Activated CD4-positive, alpha-beta T cell treated with anti-CD3 and anti-CD28 coated beads, Interleukin-2, amount 10 ng/mL, durations not matched to agents 24 days and 14 days (primary cell): Measurements from ENCODE around the gene C11orf68. TPM values are rescaled to one million over a fixed set of nuclear protein-coding genes. Genes with fewer than 3 reads are reported as not detected.
A peak's percentile ranks its signal among the peaks of the same experiment; 100 is the strongest.

Experiments
- DNase-seq: peaks from one replicate; pipeline ENCODE4 v3.0.0; 2022
- H3K27ac Mint-ChIP-seq: one replicate; pipeline ENCODE4 v1.8.0; 2022; ENCODE audit warnings: mild to moderate bottlenecking, mixed read lengths
- H3K27me3 Mint-ChIP-seq: one replicate; pipeline ENCODE4 v1.8.0; 2022; ENCODE audit warnings: mixed read lengths
- H3K36me3 Mint-ChIP-seq: one replicate; pipeline ENCODE4 v1.8.0; 2022; ENCODE audit warnings: low read depth, mild to moderate bottlenecking, mixed read lengths
- H3K4me1 Mint-ChIP-seq: one replicate; pipeline ENCODE4 v1.8.0; 2021; ENCODE audit warnings: mixed read lengths
- H3K4me3 Mint-ChIP-seq: one replicate; pipeline ENCODE4 v1.8.0; 2022; ENCODE audit warnings: mild to moderate bottlenecking, moderate library complexity, mixed read lengths
- H3K9me3 Mint-ChIP-seq: one replicate; pipeline ENCODE4 v1.8.0; 2021; ENCODE audit warnings: mixed read lengths
- intact Hi-C: fragments of 100-400 bp; cut with micrococcal nuclease; formaldehyde crosslinking; loops from one replicate; pipeline ENCODE4 v1.15.1; 2023
- total RNA-seq: library from RNA; stranded (reverse); gene quantifications from 2 replicates; pipeline ENCODE4 v1.2.3, GENCODE V29; 2022

C11orf68 gene
- total RNA-seq, 1 donor from 2014 or later: 21.1 TPM

GRCh38 chr11:65886826-65887722, 31.8 kb downstream of the C11orf68 start:
- Mint-ChIP-seq H3K27me3 (no peaks in the 10 kb centered on the region), H3K27ac (peak overlapping the region; percentile 98), H3K4me1 (peaks cover 40% of the 10 kb centered on the region), H3K9me3 (no peaks in the 10 kb centered on the region), H3K36me3 (peaks cover 32% of the 10 kb centered on the region), H3K4me3 (peak overlapping the region; percentile 95)
- intact Hi-C loops: no loop called here
- no peak for DNase-seq

- DNase-seq: no peak
- Mint-ChIP-seq H3K27ac (no peak overlapping the region), H3K9me3 (no peaks in the 10 kb centered on the region), H3K27me3 (no peaks in the 10 kb centered on the region), H3K4me1 (peaks cover 42% of the 10 kb centered on the region), H3K36me3 (peaks cover 28% of the 10 kb centered on the region), H3K4me3 (peak overlapping the region; percentile 95)
- intact Hi-C loops: no loop called here
These were observed 32.9 kb downstream of the C11orf68 start for GRCh38 chr11:65885808-65886536.

GRCh38 chr11:65885231-65885630, 33.6 kb downstream of the C11orf68 start:
- intact Hi-C loops: no loop called here
- DNase-seq: no peak

DNA sequence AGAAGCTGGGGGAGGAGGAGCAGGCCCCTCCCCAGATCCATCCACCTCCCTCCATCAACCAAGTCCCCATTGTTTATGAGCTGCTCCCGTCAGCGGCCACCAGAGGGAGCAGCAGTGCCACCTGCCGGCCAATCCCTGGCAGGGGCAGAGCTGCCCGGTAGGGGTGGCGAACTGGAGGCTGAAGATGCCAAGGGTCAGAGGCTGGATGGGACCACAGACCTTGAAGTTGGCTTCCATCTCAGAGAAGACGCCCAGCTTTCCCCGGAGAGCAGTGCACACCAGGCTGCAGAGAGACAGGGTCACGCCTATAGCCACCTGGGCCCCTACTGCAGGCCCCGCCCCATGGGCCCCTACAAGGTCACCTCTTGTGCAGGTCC, 34.2 kb downstream of the C11orf68 start:
- H3K4me1 Mint-ChIP-seq: peaks cover 43% of the 10 kb centered on the region
- H3K4me3 Mint-ChIP-seq: no peak overlapping the region
- peak overlapping the region; percentile 62 for H3K27ac Mint-ChIP-seq
- peaks cover 28% of the 10 kb centered on the region for H3K36me3 Mint-ChIP-seq
- intact Hi-C loops: loop anchor here (1.0 kb wide), 1 partner anchor 105 kb away; no protein-coding TSS in a partner anchor
- no peaks in the 10 kb centered on the region for H3K9me3 Mint-ChIP-seq
- peak; percentile 96 for DNase-seq
- no peaks in the 10 kb centered on the region for H3K27me3 Mint-ChIP-seq

More at GRCh38 chr11:65885231-65885630, 33.6 kb downstream of the C11orf68 start:
- no peak overlapping the region for H3K4me3 Mint-ChIP-seq
- no peak overlapping the region for H3K27ac Mint-ChIP-seq
- peaks cover 28% of the 10 kb centered on the region for H3K36me3 Mint-ChIP-seq
- H3K27me3 Mint-ChIP-seq: no peaks in the 10 kb centered on the region
- no peaks in the 10 kb centered on the region for H3K9me3 Mint-ChIP-seq
- peaks cover 46% of the 10 kb centered on the region for H3K4me1 Mint-ChIP-seq

- H3K27ac Mint-ChIP-seq: peak overlapping the region; percentile 62
- DNase-seq: no peak
- H3K27me3 Mint-ChIP-seq: no peaks in the 10 kb centered on the region
- no peak overlapping the region for H3K4me3 Mint-ChIP-seq
- peaks cover 28% of the 10 kb centered on the region for H3K36me3 Mint-ChIP-seq
- H3K4me1 Mint-ChIP-seq: peaks cover 43% of the 10 kb centered on the region
- intact Hi-C loops: loop anchor here (1.0 kb wide), 1 partner anchor 105 kb away; no protein-coding TSS in a partner anchor
- no peaks in the 10 kb centered on the region for H3K9me3 Mint-ChIP-seq
These were observed 34.8 kb downstream of the C11orf68 start for GRCh38 chr11:65883786-65884715.

DNA sequence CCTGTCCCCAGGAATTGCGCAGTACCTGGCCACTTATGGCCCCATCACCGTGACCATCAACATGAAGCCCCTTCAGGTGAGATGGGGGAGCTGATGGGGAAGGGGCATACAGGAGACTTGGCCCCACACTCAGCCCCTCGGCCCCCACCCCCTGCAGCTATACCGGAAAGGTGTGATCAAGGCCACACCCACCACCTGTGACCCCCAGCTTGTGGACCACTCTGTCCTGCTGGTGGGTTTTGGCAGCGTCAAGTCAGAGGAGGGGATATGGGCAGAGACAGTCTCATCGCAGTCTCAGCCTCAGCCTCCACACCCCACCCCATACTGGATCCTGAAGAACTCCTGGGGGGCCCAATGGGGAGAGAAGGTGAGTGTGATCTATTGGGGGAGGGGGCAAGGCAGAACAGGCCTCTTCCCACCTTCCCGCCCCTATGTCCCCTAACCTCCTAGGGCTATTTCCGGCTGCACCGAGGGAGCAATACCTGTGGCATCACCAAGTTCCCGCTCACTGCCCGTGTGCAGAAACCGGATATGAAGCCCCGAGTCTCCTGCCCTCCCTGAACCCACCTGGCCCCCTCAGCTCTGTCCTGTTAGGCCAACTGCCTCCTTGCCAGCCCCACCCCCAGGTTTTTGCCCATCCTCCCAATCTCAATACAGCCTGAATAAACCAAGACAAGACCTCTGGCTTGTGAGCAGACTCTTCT, 35.7 kb downstream of the C11orf68 start:
- Mint-ChIP-seq H3K9me3 (no peaks in the 10 kb centered on the region), H3K36me3 (peaks cover 27% of the 10 kb centered on the region), H3K4me1 (peaks cover 42% of the 10 kb centered on the region), H3K27me3 (no peaks in the 10 kb centered on the region), H3K4me3 (no peak overlapping the region), H3K27ac (no peak overlapping the region)
- intact Hi-C loops: no loop called here
- no peak for DNase-seq

DNA sequence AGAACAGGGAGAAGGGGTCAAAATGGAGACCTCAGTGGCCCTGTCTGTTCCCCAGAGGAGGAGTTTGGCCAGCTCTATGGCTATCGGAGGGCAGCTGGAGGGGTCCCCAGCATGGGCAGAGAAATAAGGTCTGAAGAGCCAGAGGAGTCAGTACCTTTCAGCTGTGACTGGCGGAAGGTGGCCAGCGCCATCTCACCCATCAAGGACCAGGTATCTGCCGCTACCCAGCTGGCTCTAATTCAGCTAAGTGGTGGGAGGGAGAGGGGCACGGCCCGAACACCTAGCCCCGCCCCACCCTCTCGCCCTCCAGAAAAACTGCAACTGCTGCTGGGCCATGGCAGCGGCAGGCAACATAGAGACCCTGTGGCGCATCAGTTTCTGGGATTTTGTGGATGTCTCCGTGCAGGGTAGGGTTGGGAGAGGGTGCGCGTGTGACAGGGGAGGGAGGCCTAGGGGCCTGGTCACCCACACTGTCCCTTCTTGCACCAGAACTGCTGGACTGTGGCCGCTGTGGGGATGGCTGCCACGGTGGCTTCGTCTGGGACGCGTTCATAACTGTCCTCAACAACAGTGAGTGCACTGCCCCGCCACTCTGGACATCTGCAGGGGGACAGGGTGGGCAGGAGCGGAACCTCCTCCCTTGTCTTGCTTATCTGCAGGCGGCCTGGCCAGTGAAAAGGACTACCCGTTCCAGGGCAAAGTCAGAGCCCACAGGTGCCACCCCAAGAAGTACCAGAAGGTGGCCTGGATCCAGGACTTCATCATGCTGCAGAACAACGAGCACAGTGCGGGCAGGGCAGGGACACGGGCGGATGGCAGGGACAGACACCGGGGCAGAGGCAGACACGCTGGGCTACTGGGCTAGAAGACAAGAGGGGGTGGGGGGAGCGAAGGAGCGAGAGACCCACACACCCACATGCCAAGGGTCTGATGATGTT, 36.5 kb downstream of the C11orf68 start:
- H3K27me3 Mint-ChIP-seq: no peaks in the 10 kb centered on the region
- H3K4me1 Mint-ChIP-seq: peaks cover 40% of the 10 kb centered on the region
- no peak overlapping the region for H3K4me3 Mint-ChIP-seq
- no peak for DNase-seq
- no peaks in the 10 kb centered on the region for H3K9me3 Mint-ChIP-seq
- intact Hi-C loops: no loop called here
- no peak overlapping the region for H3K27ac Mint-ChIP-seq
- H3K36me3 Mint-ChIP-seq: peaks cover 26% of the 10 kb centered on the region

- H3K27ac Mint-ChIP-seq: peak overlapping the region; percentile 43
- DNase-seq: peak; percentile 70
- peak overlapping the region; percentile 13 for H3K4me3 Mint-ChIP-seq
- no peaks in the 10 kb centered on the region for H3K27me3 Mint-ChIP-seq
- peaks cover 16% of the 10 kb centered on the region for H3K36me3 Mint-ChIP-seq
- no peaks in the 10 kb centered on the region for H3K9me3 Mint-ChIP-seq
- peaks cover 34% of the 10 kb centered on the region for H3K4me1 Mint-ChIP-seq
- intact Hi-C loops: no loop called here
These were observed 37.9 kb downstream of the C11orf68 start for GRCh38 chr11:65880844-65881421.

- no peaks in the 10 kb centered on the region for H3K27me3 Mint-ChIP-seq
- intact Hi-C loops: no loop called here
These were observed 38.8 kb downstream of the C11orf68 start for GRCh38 chr11:65880027-65880426.

GRCh38 chr11:65879617-65880016, 39.2 kb downstream of the C11orf68 start, which contains the start of gene CTSW:
Gene CTSW, plus strand, starts transcription at chr11:65879837. Its CDS starts 18 bp downstream, at chr11:65879855.
- intact Hi-C loops: no loop called here
- H3K4me1 Mint-ChIP-seq: peaks cover 28% of the 10 kb centered on the region
- H3K27ac Mint-ChIP-seq: peak within 1 kb of the TSS; percentile 80
- H3K4me3 Mint-ChIP-seq: peak within 1 kb of the TSS; percentile 66
- peak; percentile 78 for DNase-seq
- peaks cover 14% of the 10 kb centered on the region for H3K36me3 Mint-ChIP-seq
- H3K9me3 Mint-ChIP-seq: no peaks in the 10 kb centered on the region
- no peaks in the 10 kb centered on the region for H3K27me3 Mint-ChIP-seq

More at GRCh38 chr11:65880027-65880426, 38.8 kb downstream of the C11orf68 start:
- Mint-ChIP-seq H3K27ac (peak overlapping the region; percentile 80), H3K4me1 (peaks cover 30% of the 10 kb centered on the region), H3K36me3 (peaks cover 16% of the 10 kb centered on the region), H3K4me3 (peak overlapping the region; percentile 66), H3K9me3 (no peaks in the 10 kb centered on the region)
- DNase-seq: no peak

- peak; percentile 100 for DNase-seq
- H3K4me1 Mint-ChIP-seq: peaks cover 19% of the 10 kb centered on the region
- peak overlapping the region; percentile 22 for H3K27ac Mint-ChIP-seq
- peaks cover under 1% of the 10 kb centered on the region for H3K36me3 Mint-ChIP-seq
- intact Hi-C loops: loop anchor here (1.0 kb wide), 1 partner anchor 14 kb away; no protein-coding TSS in a partner anchor
- no peaks in the 10 kb centered on the region for H3K27me3 Mint-ChIP-seq
- H3K9me3 Mint-ChIP-seq: no peaks in the 10 kb centered on the region
- peak overlapping the region; percentile 80 for H3K4me3 Mint-ChIP-seq
These were observed 45.3 kb downstream of the C11orf68 start for GRCh38 chr11:65873318-65874156.
